Stimulated activated CD4-positive, alpha-beta T cell treated with anti-CD3 and anti-CD28 coated beads, Interleukin-15, amount 100 ng/mL, for 24 hours (primary cell): ENCODE results near the gene PLSCR4.
"Not testable (repeated sequence)": the region's sequence is repeated elsewhere in the genome, so short reads cannot be mapped to it uniquely, and the experiment has no call there.

Experiments
- DNase-seq: peaks from one replicate; pipeline ENCODE4 v3.0.0-alpha.2; 2020

Gene PLSCR4

GRCh38 chr3:146246526-146246925 lies 4.4 kb downstream of the PLSCR4 start:
- DNase-seq, result no peak

GRCh38 chr3:146243559-146243958 lies 7.3 kb downstream of the PLSCR4 start:
- no peak for DNase-seq

GRCh38 chr3:146241523-146242240 lies 9.2 kb downstream of the PLSCR4 start:
- no peak for DNase-seq

- DNase-seq, result no peak
Observed at GRCh38 chr3:146233487-146233886, 17.4 kb downstream of the PLSCR4 start.

- DNase-seq, result no peak
Observed at GRCh38 chr3:146227486-146227885, 23.4 kb downstream of the PLSCR4 start.

GRCh38 chr3:146226881-146227280 lies 24.0 kb downstream of the PLSCR4 start:
- DNase-seq, result no peak

- not testable (repeated sequence) for DNase-seq
Observed at GRCh38 chr3:146225458-146225857, 25.4 kb downstream of the PLSCR4 start.

GRCh38 chr3:146223401-146224373 lies 27.2 kb downstream of the PLSCR4 start:
- DNase-seq, result no peak

- DNase-seq, result no peak
Observed at GRCh38 chr3:146222204-146223046, 28.5 kb downstream of the PLSCR4 start.

- DNase-seq, result no peak
Observed at GRCh38 chr3:146221276-146221675, 29.6 kb downstream of the PLSCR4 start.

- peak; percentile 51 for DNase-seq
Observed at GRCh38 chr3:146218880-146219866, 31.7 kb downstream of the PLSCR4 start.

GRCh38 chr3:146217324-146217723 lies 33.6 kb downstream of the PLSCR4 start:
- DNase-seq, result no peak

GRCh38 chr3:146214493-146214892 lies 36.4 kb downstream of the PLSCR4 start:
- DNase-seq, result no peak

GRCh38 chr3:146209371-146209770 lies 41.5 kb downstream of the PLSCR4 start:
- DNase-seq, result no peak

- no peak for DNase-seq
Observed at GRCh38 chr3:146203776-146204175, 47.1 kb downstream of the PLSCR4 start.

- no peak for DNase-seq
Observed at GRCh38 chr3:146200461-146201220, 50.3 kb downstream of the PLSCR4 start.

- no peak for DNase-seq
Observed at GRCh38 chr3:146199762-146200161, 51.1 kb downstream of the PLSCR4 start.

- no peak for DNase-seq
Observed at GRCh38 chr3:146196789-146197188, 54.1 kb downstream of the PLSCR4 start.

GRCh38 chr3:146195605-146196004 lies 55.3 kb downstream of the PLSCR4 start:
- DNase-seq, result no peak

GRCh38 chr3:146195030-146195429 lies 55.9 kb downstream of the PLSCR4 start:
- no peak for DNase-seq

- no peak for DNase-seq
Observed at GRCh38 chr3:146191051-146191450, 59.9 kb downstream of the PLSCR4 start.
